Left renal cortex interstitium (tissue), 4 donors: Measurements from ENCODE around the gene ITPRIP. TPM values are rescaled to one million over a fixed set of nuclear protein-coding genes. Genes with fewer than 3 reads are reported as not detected.

Experiments
- DNase-seq, 4 donors: peaks; one replicate each; pipeline ENCODE4 v3.0.0-alpha.2; 2013; ENCODE audit warnings: low read depth in 4 of 4, low spot score in 2 of 4, missing footprints in 1 of 4
- polyA plus RNA-seq, 4 donors: library from polyadenylated mRNA; unstranded; fragments of 120-200 nt; gene quantifications; one replicate each; pipeline ENCODE4 v1.2.1, GENCODE V29; 2013; ENCODE audit not compliant: insufficient read length in 4 of 4

ITPRIP gene
- polyA plus RNA-seq, 4 donors: 9.4 to 12.8 (median 11.3) TPM

DNA sequence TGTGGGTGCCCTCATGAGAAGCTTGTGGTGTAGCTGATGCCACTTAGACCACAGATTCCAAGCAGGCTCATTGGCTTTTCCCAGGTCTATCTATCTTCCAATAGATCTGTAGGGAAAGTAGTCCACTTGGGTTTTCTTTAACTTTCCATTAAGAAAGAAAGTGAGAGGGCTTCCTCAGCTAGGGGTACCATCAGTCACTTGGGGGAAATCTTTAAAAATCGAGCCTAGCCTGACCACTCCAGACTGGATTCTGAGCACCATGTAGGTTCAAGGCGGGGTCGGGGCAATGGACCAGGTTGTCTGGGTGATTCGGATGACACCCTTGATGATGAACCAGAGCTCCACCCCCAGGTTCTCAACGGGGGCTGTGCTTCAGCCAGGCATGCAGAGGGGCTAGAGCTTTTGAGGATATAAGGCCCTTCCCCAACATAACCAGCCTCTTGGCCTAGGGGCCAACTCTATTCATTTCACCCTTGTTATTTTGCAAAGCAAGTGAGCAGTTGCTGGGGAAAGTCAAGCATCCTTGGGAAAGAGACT, 27.0 kb downstream of the ITPRIP start:
- DNase-seq: no peak

DNA sequence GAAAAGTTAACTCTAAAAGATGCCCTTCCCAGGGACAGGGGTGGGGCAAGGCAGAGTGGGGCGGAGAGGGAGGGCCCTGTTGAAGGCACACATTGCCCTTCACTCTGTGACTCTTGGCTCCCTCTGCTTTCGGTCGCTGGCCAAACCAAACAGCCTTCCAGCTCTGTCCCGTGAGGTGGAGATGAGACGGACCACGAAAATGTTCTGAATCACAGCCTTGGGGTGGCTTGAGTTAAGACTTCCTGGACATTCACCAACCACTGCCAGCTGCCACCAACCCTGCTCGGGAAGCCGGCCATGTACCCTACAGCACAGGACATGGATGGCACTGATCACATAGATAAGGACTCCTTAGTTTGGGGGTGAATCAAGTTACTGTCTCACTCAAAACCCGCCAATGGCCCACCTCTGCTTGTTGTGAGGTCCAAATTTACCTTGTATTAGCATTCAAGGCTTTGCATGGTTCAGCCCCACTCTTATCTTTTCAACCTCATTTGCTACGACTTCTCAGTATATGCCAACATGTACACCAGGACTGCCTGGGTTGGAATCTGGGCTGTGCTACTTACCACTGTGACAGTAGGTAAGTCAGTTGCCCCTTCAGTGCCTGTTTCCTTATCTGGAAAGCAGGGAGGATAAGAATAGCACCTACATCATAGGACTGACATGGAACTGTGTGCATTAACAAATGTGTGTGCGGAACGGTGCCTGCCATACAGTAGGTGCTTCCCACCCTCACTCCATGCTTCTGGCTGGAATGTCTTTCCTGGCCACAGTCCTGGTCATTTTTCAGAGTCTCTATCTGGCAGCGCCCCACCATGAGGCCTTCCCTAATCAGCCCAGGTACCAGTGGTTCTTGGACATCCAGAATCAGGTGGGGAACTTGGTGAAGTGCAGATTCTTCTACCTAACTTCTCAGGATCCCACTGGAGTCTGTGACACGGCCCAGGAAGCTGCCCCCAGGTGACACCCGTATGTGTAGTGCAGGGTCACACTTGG, 28.0 kb downstream of the ITPRIP start:
- no peak for DNase-seq

DNA sequence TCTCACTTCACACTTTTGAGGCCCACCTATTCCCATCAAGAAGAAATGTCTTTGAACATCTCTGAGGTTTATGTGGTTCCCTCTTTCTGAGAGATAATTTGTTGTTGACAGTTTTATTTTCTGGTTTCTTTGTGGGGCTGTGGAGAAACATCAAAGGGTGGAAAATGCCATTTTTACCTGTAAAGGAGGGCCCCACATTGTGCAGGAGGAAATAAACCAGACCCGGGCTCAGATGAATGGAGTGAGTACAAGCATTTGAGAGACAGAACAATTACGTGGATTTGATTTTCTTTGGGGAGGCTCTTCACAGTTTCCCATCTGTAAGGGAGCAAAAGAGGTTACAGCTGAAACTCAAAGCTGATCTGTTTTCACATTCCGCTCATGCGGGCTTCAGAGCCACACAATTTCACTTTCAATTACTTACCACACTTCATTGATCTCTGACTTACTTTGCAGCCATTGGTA, 29.8 kb downstream of the ITPRIP start:
- no peak for DNase-seq

DNA sequence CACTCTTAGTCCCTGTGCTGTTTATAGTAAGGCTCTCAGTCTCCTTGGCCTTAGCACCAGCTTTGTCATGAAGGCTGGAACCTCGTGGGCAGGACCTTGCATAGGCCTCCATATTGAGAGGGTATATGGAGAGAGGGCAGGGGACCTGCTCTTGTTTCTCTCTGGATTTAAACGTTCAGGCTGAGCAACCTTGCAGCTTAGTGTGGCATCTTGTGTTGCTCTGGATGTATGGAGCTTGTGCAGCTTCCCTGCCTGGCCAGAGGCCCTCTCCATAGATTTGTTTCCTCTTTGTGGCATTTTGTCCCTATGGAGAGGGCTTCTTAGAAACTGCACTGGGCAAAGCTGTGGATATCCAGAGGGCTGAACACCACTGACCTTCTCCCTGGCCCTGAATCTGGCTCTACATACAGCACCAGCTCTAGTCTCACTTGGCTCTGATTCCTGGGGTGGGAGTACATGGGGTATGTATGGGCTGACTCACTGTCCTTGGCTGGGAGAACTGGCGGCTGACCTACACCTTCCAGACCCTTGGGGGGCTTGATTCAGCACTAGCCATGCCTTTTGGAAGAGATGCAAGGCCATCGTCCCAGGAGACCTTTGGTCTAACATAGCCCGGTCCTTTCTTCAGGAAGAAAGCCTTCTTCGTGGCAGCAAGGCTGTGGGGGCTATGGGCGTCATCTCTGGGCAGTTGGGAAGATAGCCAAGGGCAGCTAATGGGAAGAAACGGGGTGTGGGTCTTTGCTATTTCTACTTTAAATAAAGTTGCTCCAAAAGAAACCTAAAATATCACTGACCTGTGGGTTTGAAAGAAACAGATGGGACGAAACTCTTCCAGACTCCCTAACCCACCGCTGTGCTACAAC, 30.5 kb downstream of the ITPRIP start:
- DNase-seq: no peak

DNA sequence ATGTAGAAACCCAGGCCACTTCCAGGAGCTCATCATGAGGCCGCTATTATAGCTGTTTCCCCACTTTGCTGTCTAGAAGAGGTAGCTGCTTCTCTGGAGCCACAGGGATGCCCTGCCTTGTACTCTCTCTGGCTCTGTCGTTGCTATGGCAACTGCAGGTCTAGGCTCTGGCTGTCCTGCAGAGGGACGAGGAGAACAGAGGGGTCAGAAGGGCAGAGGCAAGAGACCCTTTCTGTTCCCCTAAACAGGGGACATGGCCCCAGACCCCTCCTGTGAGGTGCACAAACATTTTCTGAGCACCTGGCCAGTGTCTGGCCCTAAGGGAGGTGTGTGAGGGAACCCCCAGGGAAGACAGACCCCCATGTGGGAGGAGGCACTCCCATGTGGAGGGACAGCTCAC, 31.4 kb downstream of the ITPRIP start:
- DNase-seq: no peak

DNA sequence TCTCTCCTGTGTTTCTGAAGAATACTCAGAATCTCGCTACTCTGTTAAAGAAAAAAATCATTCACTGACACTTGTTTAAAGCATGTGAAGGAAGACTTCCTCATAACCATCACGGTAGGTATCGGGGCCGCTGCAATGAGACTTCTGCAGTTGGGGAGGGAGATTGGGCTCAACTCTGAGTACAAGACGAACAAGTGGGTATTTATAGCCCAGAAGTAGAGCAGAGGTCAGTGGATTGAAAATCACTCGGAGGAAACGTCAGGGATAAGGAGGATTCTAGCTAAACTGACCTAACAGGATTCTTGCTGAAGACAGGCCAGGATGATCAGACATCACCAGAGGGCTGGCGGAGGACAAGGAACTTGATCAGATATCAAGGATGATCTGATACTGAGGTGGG, 33.3 kb downstream of the ITPRIP start:
- no peak for DNase-seq

DNA sequence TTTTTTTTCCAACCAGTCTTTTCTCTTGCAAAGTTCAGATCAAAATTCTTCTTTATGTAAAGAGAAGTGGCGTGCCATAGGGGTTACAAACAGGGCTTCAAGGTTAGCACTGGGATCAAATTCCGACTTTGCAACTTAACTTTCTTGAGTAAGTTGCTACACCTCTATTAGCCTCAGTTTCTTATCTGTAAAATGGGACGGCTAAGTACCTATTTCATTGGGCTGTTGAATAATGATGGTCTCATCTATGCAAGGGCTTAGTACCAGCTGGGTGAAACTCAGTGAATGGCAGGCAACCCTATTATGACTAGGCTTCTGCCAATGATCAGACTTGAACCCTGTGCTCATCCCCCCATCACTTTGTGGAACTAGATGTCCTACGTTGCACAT, 33.9 kb downstream of the ITPRIP start:
- no peak for DNase-seq

DNA sequence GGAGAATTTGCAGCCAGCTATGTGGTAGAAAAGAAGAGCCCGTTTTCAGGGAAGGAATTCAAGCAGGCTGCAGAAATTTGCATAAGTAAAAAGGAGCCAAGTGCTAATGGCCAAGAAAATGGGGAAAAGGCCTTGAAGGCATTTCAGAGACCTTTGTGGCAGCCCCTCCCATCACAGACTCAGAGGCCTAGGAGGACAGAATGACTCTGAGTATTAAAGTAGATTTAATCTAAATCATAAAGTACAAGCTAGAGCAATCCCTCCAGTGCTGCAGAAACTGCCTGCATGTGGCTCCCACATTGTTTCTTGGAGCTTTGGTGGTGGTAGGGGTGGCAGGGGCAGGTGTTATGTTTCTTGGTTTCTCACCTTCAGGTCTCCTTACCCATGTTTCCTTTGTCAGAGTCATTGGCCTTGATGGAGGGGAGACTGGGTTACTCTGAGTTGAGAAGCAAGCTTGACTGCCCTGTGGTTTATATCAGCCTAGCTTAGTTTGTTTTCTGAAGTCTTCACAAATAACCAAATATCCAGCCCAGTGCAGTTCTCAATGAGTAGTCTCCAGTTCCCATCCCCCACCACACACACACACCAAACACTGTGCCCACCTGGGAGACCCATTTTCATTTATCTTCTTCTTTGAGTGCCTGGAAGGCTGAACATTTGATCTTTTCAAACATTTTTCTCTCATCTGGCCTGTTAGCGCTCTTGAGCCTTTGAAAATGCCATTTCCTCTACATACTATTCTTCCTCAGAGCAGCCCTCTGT, 34.5 kb downstream of the ITPRIP start:
- no peak for DNase-seq

DNA sequence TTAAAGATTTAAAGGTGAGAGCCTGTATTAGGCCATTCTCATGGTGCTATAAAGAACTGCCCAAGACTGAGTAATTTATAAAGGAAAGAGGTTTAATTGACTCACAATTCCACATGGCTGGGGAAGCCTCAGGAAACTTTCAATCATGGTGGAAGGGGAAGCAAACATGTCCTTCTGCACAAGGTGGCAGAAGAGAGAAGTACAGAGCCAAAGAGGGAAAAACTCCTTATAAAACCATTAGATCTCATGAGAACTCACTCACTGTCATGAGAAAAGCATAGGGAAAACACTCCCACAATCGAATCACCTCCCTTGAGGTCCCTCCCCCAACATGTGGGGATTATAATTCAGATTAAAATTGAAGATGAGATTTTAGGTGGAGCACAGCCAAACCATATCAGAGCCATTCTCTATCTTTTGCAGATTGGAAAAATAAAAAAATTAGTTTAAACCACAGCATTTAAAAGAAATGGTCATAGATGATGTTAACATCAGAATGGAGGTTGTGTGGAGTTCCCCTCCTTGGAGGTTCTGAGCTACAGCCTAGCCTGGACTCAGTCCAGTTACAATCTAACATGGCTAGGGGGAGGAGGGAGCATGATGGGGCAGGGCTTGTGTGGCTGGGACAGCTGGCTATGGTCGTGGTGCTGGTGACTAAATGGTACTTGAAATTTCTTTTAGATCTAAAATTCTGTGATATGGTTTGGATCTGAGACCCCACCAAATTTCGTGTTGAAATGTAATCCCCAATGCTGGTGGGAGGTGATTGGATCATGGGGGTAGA, 36.2 kb downstream of the ITPRIP start:
- no peak for DNase-seq

DNA sequence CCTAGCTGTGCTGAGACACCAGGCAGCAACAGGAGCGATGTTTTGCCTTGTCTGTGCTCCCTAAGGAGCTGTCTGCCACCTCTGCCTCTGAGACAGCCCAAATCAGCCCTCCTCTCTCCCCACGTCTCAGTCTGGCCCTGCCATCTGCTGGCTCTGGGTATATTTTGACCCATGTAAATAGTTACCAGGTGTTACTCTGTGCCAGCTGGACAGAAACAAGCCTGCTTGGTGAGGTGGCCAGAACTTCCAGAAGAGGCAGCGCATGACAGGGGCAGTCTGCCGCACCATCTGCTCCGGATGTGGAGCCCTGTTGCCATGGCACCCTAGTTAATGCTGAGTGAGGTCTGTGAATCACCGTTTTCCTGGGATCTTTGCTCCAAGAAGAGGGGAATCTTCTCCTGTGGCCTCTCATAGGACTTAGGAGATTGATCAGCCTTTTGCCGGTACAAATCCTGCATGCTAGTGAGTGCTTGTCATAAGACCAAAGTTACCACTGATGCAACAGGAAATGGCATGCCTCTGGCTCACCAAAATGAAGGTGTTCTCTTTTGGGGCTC, 37.5 kb downstream of the ITPRIP start:
- DNase-seq: no peak

DNA sequence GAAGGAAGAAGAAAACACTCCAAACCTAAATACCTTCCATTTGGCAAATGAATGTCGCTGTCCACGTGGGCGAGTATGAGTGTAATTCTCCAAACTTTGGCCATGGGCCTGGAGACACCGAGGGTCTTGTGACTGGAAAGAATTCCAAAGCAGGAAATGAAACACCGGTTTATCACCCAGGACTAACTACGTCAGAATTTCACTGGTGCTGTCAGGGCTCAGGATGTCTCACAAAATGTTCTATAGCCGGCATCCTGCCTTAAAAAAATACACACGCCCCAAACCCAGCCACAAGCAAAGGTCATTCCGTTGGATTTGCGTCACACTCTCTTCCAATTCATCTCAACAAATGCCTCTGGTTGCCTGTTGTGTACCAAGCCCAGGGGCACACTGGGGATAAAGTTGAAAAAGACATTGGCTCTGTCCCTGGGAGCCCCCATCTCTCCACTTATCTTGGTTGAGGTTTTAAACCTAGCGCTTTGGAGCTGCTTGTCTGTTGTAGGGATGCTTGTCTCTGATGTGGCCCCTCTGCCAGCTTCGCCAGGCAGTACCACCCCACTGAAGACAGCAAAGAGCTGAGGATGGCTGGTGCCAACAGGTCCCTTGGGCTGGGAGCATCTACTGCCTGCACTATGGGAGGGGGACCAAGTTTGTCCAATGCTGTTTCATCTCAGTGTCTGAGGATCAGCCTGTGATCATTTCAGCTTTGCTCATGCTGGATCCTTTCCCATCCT, 38.1 kb downstream of the ITPRIP start:
- no peak for DNase-seq

DNA sequence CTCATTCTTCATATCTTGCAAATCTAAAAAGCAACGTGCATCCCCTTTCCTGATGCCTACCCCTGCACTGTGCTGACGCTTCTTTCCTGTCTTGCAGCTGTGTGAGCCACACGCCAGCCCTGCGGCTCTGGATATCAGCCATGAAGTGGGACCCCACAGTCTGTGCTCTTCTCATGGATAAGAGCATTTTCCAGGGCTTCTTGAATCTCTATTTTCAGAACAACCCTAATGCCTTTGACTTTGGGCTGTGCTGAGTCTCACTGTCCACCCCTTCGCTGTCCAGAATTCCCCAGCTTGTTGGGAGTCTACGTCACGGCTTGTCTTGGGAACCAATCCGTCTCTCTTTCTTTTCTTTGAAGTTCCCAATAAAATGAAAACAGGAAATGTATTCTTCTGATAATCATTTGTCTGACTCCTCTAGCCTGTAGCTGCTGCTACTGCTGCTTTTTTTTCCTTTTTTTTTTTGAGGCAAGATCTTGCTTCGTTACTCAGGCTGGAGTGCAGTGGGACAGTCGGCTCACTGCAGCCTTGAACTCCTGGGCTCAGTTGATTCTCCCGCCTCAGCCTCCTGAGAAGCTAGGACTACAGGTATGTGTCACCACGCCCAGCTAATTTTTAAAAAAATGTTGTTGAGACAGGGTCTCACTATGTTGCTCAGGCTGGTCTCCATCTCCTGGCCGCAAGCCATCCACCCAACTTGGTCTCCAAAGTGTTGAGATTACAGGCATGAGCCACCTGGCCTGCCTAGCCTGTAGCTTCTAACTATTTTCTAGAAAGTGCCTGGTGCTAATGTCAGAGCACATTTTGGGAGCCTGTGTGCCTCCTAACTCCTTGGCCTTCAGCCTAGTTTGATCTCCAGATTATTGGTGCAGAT, 39.0 kb downstream of the ITPRIP start:
- no peak for DNase-seq

DNA sequence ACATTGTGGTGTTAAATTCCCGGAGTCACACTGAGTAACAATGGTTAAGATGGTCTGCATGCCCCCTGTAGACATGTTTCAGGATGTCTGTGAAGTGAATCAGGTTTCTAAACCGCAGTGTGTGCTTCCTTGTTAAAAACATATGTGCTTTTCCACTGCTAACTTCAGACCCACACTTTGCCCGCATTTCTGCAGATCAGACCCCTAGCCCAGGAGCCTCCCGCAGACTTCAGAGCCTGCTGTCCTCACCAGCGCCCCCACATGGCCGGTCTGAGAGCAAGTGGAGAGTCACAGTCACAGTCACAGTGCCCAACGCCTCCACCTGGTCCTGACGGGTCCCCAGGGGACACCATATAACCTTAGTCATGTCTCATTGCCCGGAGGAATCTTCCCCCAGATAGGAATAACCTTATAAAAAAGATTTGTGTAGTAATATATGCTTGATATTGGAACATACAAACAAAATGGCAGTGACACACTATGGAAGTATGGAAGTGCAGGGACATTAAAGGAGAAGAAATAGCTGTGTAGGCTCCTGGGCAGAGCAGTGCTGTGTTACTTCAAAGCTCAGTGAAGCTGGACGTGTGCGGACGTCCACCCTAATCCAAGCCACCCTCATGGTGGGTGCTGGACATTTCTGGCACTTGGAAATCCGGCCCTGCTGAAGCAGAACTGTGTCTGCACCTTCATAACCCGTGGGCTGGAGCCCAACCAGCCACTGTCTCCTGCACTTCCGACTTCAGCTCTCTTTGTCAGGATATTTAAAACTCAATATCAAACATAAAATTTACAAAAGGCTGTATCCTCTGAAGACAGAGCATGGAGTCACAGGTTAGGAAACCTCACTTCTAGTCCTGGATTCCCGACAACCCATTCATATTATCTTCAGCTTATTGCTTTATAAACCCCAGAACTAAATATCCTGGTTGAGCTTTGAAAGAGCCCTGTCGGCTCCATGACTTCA, 40.3 kb downstream of the ITPRIP start:
- no peak for DNase-seq

DNA sequence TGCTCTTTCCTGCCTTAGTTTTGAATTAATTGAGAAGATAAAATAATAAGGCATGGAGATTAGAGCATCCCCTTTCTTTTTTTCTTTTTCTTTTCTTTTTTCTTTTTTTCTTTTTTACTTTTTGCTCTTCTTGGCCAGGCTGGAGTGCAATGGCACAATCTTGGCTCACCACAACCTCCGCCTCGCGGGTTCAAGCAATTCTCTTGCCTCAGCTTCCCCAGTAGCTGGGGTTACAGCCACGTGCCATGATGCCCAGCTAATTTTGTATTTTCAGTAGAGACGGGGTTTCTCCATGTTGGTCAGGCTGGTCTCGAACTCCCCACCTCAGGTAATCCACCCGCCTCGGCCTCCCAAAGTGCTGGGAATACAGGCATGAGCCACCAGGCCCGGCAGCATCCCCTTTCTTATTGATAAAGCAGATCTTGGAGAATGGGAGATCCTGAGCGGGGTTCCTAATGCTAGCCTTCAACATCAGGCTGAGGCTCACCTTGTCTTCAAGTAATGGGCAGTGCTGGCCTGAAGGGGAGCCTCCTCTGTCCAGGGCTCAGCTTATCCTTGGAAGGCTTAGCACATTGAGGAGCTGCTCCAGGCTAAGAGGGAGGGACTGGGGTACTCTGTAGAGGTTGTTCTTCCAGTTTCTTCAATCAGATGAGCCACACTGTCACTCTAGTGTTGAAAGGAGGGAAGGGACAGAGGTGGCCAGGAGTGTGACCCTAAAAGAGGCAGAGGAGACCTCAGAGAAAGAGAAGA, 41.4 kb downstream of the ITPRIP start:
- no peak for DNase-seq

DNA sequence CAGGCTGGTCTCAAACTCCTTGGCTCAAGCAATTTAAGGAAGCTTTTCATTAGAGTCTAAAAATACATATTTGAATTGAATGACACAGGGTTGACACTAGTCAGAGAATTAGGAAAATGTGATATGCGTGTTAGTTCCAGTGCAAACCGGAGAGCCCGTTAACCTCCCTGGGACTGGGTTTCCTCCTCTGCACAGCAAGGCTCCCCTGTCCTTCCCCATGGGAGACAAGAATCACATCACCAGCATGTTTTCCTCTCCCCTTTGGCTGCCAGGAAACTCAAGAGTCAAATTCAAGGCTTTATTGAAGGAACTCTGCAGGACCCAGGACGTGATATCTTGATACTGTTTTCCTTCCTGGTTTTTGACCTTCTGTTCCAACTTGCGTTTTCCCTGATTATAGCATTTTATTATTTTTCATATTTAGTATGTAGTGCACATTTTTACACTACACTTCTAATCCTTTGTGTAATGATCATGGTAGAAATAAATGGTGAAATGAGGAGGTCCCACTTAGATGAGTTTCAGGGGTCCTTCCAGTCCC, 44.4 kb downstream of the ITPRIP start:
- DNase-seq: no peak

DNA sequence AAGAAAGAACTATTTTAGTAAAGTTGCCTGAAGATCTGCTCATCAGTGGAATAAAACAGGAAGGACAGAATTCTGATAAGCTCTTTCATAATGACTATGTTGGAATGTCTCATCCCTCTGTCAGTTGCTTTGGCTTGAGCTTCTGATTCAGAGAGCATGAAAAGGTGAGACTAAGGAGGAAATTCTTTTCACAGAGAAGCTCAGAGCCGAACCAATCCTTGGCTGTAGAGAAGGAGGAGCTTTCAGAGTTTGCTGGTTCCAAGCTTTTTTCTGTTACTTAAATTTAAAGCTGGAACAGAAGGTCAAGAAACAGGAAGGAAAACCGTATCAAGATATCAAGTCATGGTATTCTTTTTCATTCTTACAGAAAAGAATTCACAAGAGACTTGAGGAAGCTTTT, 45.3 kb downstream of the ITPRIP start:
- DNase-seq: no peak
